ENCODE data around the gene TMEM240.
"Not testable (repeated sequence)": the region's sequence is repeated elsewhere in the genome, so short reads cannot be mapped to it uniquely, and the experiment has no call there.

- not testable (repeated sequence) for TF ChIP-seq CTCF (IDR thresholded peaks at IDR 0.05); MAX (CRISPR knock-in tag; IDR thresholded peaks at IDR 0.05); SMAD3 (CRISPR knock-in tag; IDR thresholded peaks at IDR 0.05; ENCODE audit: borderline replicate concordance); TEAD1 (CRISPR knock-in tag; IDR thresholded peaks at IDR 0.05); SP1 (CRISPR knock-in tag; conservative IDR thresholded peaks at IDR 0.05); ESRRA (CRISPR knock-in tag; IDR thresholded peaks at IDR 0.05; ENCODE audit: borderline replicate concordance); ZNF121 (CRISPR knock-in tag; IDR thresholded peaks at IDR 0.05); JUN (CRISPR knock-in tag; IDR thresholded peaks at IDR 0.05); MYBL2 (CRISPR knock-in tag; IDR thresholded peaks at IDR 0.05)
- TF ChIP-seq, protein P1, sequence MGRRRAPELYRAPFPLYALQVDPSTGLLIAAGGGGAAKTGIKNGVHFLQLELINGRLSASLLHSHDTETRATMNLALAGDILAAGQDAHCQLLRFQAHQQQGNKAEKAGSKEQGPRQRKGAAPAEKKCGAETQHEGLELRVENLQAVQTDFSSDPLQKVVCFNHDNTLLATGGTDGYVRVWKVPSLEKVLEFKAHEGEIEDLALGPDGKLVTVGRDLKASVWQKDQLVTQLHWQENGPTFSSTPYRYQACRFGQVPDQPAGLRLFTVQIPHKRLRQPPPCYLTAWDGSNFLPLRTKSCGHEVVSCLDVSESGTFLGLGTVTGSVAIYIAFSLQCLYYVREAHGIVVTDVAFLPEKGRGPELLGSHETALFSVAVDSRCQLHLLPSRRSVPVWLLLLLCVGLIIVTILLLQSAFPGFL (CRISPR knock-in tag; IDR thresholded peaks at IDR 0.05; ENCODE audit: borderline replicate concordance): not testable (repeated sequence)
- TF ChIP-seq, protein P2, sequence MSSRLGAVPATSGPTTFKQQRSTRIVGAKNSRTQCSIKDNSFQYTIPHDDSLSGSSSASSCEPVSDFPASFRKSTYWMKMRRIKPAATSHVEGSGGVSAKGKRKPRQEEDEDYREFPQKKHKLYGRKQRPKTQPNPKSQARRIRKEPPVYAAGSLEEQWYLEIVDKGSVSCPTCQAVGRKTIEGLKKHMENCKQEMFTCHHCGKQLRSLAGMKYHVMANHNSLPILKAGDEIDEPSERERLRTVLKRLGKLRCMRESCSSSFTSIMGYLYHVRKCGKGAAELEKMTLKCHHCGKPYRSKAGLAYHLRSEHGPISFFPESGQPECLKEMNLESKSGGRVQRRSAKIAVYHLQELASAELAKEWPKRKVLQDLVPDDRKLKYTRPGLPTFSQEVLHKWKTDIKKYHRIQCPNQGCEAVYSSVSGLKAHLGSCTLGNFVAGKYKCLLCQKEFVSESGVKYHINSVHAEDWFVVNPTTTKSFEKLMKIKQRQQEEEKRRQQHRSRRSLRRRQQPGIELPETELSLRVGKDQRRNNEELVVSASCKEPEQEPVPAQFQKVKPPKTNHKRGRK (CRISPR knock-in tag; IDR thresholded peaks at IDR 0.05; ENCODE audit: borderline replicate concordance): not testable (repeated sequence)
- TF ChIP-seq, protein P3, sequence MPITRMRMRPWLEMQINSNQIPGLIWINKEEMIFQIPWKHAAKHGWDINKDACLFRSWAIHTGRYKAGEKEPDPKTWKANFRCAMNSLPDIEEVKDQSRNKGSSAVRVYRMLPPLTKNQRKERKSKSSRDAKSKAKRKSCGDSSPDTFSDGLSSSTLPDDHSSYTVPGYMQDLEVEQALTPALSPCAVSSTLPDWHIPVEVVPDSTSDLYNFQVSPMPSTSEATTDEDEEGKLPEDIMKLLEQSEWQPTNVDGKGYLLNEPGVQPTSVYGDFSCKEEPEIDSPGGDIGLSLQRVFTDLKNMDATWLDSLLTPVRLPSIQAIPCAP (CRISPR knock-in tag; IDR thresholded peaks at IDR 0.05): not testable (repeated sequence)
Measured at GRCh38 chr1:1513675-1514074, 26.7 kb downstream of the TMEM240 start.
